Endothelial cell of umbilical vein (primary cell): ENCODE data around the gene GBX2. TPM values are rescaled to one million over a fixed set of nuclear protein-coding genes. Genes with fewer than 3 reads are reported as not detected.

Experiments
- BruUV-seq: library from RNA; stranded (reverse); fragments of 400-500 nt; replicated peaks from 2 replicates; lab custom pipeline; 2021; lab: Mats Ljungman, UMichigan
- CTCF ChIA-PET: fragments of 300-600, 350-600 bp; sonication (Branson Sonifier 250); formaldehyde crosslinking; loops from one replicate; lab custom pipeline; 2021; ENCODE audit warnings: antibody characterized with exemption, inconsistent platforms; lab: Charles Lee
- POLR2A ChIA-PET: fragments of 300-600, 350-600 bp; sonication (Branson Sonifier 250); formaldehyde crosslinking; loops from one replicate; lab custom pipeline; 2021; ENCODE audit warnings: antibody characterized with exemption, inconsistent platforms; lab: Charles Lee
- DNase-seq: peaks from one replicate; pipeline ENCODE4 v3.0.0-alpha.2; 2011; ENCODE audit warnings: low read depth, low spot score
- FAIRE-seq: peaks from 2 replicates; lab custom pipeline; 2011; peaks lifted over from hg19 to GRCh38; lab: Jason Lieb, UNC
- H2AFZ ChIP-seq: 2 replicates; pipeline ENCODE4 v1.6.0; 2012; ENCODE audit warnings: low read depth, low read length, control low read depth, inconsistent platforms
- H3K27ac ChIP-seq: 2 replicates; pipeline ENCODE4 v1.5.1; 2011; ENCODE audit warnings: low read depth, mild to moderate bottlenecking, control low read depth, low read length, moderate library complexity; ENCODE audit not compliant: insufficient read depth
- H3K27me3 ChIP-seq, 2 experiments: 2 replicates each; pipeline versions ENCODE4 v1.6.0 to v1.6.1; 2011; ENCODE audit warnings: low read length in 2 of 2, mixed read lengths in 1 of 2; ENCODE audit not compliant: control insufficient read depth in 2 of 2, insufficient read depth in 2 of 2
- H3K36me3 ChIP-seq, 2 experiments: 2 replicates in 1 of 2; 3 replicates in 1 of 2; pipeline ENCODE4 v1.5.1; 2011; ENCODE audit warnings: low read length in 2 of 2, mild to moderate bottlenecking in 1 of 2, moderate library complexity in 1 of 2; ENCODE audit not compliant: control insufficient read depth in 2 of 2, insufficient read depth in 2 of 2; ENCODE audit errors: extremely low read depth in 1 of 2
- H3K4me1 ChIP-seq: 3 replicates; pipeline ENCODE4 v1.5.1; 2011; ENCODE audit warnings: mild to moderate bottlenecking, low read length; ENCODE audit not compliant: control insufficient read depth, insufficient read depth; ENCODE audit errors: extremely low read depth
- H3K4me2 ChIP-seq: 2 replicates; pipeline ENCODE4 v1.6.1; 2011; ENCODE audit warnings: low read length, control low read depth, mixed read lengths; ENCODE audit not compliant: insufficient read depth
- H3K4me3 ChIP-seq, 3 experiments: fragments of 200-600 bp in 1 of 3; sonication (generic), shearing (Covaris generic) in 1 of 3; replicated peaks in 1 of 3; 2 replicates each; pipeline ENCODE4 v1.5.1; 2011 to 2016; ENCODE audit warnings: control low read depth in 3 of 3, low read length in 3 of 3, mild to moderate bottlenecking in 2 of 3, inconsistent platforms in 1 of 3, low read depth in 1 of 3, moderate library complexity in 1 of 3; ENCODE audit not compliant: insufficient read depth in 1 of 3
- H3K79me2 ChIP-seq: 2 replicates; pipeline ENCODE4 v1.6.0; 2012; ENCODE audit warnings: low read length, inconsistent platforms; ENCODE audit not compliant: control insufficient read depth, insufficient read depth
- H3K9ac ChIP-seq: replicated peaks from 2 replicates; pipeline ENCODE3; 2011; ENCODE audit warnings: low read length, control low read depth; ENCODE audit not compliant: insufficient read depth; ENCODE audit errors: extremely low read depth
- H3K9me1 ChIP-seq: replicated peaks from 3 replicates; pipeline ENCODE4 v1.6.0; 2011; ENCODE audit warnings: mild to moderate bottlenecking, low read length; ENCODE audit not compliant: control insufficient read depth, insufficient read depth; ENCODE audit errors: extremely low read depth
- H3K9me3 ChIP-seq: replicated peaks from 2 replicates; pipeline ENCODE4 v1.5.1; 2012; ENCODE audit warnings: low read length, inconsistent platforms; ENCODE audit not compliant: control insufficient read depth, insufficient read depth
- H4K20me1 ChIP-seq: replicated peaks from 2 replicates; pipeline ENCODE3; 2011; ENCODE audit warnings: mild to moderate bottlenecking, low read length; ENCODE audit not compliant: control insufficient read depth, insufficient read depth; ENCODE audit errors: extremely low read depth
- EZH2 ChIP-seq: IDR thresholded peaks from 2 replicates; pipeline ENCODE4 v1.6.1; 2012; ENCODE audit warnings: borderline replicate concordance, low read depth, mild to moderate bottlenecking, moderate library complexity, low read length, inconsistent platforms; ENCODE audit not compliant: severe bottlenecking
- GATA2 ChIP-seq: IDR thresholded peaks from 2 replicates; pipeline ENCODE4 v1.7.0; 2011; ENCODE audit warnings: low read depth, mild to moderate bottlenecking, moderate library complexity, mixed read lengths, low read length; ENCODE audit not compliant: insufficient read length, insufficient read depth
- MYC ChIP-seq: IDR thresholded peaks from one replicate; pipeline ENCODE4 v1.6.1; 2011; ENCODE audit warnings: mild to moderate bottlenecking, low read depth, low read length
- POLR2A ChIP-seq: IDR thresholded peaks from 2 replicates; pipeline ENCODE4 v1.6.1; 2012; ENCODE audit warnings: low read depth, mild to moderate bottlenecking, control low read depth, low read length
- POLR2AphosphoS5 ChIP-seq: IDR thresholded peaks from 2 replicates; pipeline ENCODE4 v1.6.1; 2012; ENCODE audit warnings: low read depth, mild to moderate bottlenecking, control low read depth, low read length, moderate library complexity; ENCODE audit not compliant: insufficient read depth
- dilution Hi-C: fragments of 300-500 bp; cut with MboI; formaldehyde crosslinking; loops from one replicate; pipeline ENCODE4 v1.15.0; 2019; ENCODE audit warnings: low sequenced_read_pairs; ENCODE audit not compliant: extremely low pct_ligation_motif_present
- intact Hi-C: fragments of 100-400 bp; cut with micrococcal nuclease; formaldehyde crosslinking; loops from one replicate; pipeline ENCODE4 v1.10.0; 2022
- polyA plus RNA-seq, 4 experiments: library from polyadenylated mRNA; depleted of rRNA in 3 of 4; stranded (reverse) in 3 of 4; unstranded in 1 of 4; fragments of >200 nt; gene quantifications; 2 replicates each; pipeline versions ENCODE4 v1.2.1 to v1.2.3, GENCODE V29; 2011 to 2012; ENCODE audit warnings: missing spikeins in 1 of 4
- total RNA-seq: library from RNA; stranded (reverse); gene quantifications from 2 replicates; pipeline ENCODE4 v1.2.3, GENCODE V29; 2021
- TF ChIP-seq, protein P1 (sequence below): IDR thresholded peaks from 2 replicates; pipeline ENCODE4 v1.6.1; 2011; ENCODE audit not compliant: insufficient read depth, insufficient read length

Gene GBX2
- total and polyA plus RNA-seq, 2 donors (not counting 3 experiments of a cell fraction or from before 2014, with no cell fraction given) = 3.0 to 3.6 TPM

DNA sequence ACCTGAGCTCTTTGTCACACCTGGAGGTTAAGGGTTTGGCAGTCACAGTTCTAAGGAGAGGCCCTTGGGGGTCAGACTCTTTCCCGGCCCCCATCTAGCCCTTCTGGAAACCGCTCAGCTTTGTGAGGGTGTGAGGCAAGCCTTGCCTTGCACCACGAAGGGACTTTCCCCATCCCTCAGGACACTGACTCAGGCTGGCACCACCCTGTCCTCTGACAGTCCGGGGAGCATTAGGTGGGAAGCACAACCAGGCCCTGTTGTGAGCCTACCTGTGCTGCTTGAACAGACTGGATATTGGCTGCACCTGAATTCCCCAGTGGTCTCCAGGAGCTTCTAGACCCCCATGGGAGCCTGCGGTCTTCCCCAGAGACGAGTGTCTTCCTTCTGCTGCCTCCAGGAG is 47.0 kb upstream of the GBX2 start:
- Histone ChIP-seq H3K4me2 (no peak overlapping the region), H3K79me2 (no peaks in the 10 kb centered on the region), H3K4me1 (no peaks in the 10 kb centered on the region), H3K4me3 (no peak overlapping the region), H3K9ac (no peak overlapping the region), H3K27me3 (no peaks in the 10 kb centered on the region), H4K20me1 (no peaks in the 10 kb centered on the region), H3K27ac (no peak overlapping the region), H3K9me3 (no peaks in the 10 kb centered on the region), H3K9me1 (no peaks in the 10 kb centered on the region), H3K36me3 (no peaks in the 10 kb centered on the region), H2AFZ (no peak overlapping the region)
- no peak for FAIRE-seq
- intact Hi-C loops (no loop called here), dilution Hi-C loops (no loop called here)
- no peak for DNase-seq
- TF ChIP-seq MYC (no peak), POLR2A (no peak)
- TF ChIP-seq, protein P1, sequence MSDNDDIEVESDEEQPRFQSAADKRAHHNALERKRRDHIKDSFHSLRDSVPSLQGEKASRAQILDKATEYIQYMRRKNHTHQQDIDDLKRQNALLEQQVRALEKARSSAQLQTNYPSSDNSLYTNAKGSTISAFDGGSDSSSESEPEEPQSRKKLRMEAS = no peak
- ChIA-PET CTCF (no interaction called here), POLR2A (no interaction called here)
- BruUV-seq = no TSS peak

DNA sequence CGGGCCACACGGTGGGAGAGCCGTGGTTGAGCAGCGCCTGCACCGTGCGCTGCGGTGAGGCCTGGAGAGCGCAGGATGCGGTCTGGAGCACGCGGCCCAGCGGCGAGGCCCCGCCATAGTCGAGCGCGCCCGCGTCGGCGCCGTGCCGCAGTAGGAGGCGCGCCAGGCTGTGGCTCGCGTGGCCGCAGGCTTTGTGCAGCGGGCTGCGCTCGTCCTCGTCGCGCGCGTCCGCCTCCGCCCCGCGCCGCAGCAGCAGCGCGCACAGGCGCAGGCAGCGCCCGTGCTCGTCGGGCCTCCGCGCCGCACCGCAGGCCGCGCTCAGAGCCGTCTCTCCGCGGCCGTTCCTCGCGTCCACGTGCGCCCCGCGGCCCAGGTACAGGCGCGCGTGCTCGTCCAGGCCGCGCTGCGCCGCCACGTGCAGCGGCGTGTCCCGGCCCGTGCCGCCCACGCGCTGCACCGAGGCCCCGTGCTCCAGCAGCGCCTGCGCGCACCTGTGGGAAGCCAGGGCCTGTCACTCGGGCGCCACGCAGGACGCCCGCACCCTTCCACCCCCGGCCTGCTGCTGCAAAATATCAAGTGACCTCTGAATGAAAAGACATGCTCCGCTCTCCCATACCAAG is 46.3 kb upstream of the GBX2 start:
- peak overlapping the region; percentile 34 for H2AFZ ChIP-seq
- ChIA-PET CTCF (no interaction called here), POLR2A (no interaction called here)
- FAIRE-seq (no peak), DNase-seq (no peak)
- no peak for TF ChIP-seq POLR2AphosphoS5
- no peak for TF ChIP-seq MYC
- peak; percentile 23 for TF ChIP-seq EZH2
- TF ChIP-seq GATA2 = no peak
- no peaks in the 10 kb centered on the region for H3K36me3 ChIP-seq
- H3K79me2 ChIP-seq = no peaks in the 10 kb centered on the region
- H3K27me3 ChIP-seq = no peaks in the 10 kb centered on the region
- intact Hi-C loops (no loop called here), dilution Hi-C loops (no loop called here)
- no peaks in the 10 kb centered on the region for H3K9me3 ChIP-seq
- no peak overlapping the region for H3K9ac ChIP-seq
- BruUV-seq = no TSS peak
- no peak overlapping the region for H3K4me2 ChIP-seq
- no peak overlapping the region for H3K27ac ChIP-seq
- no peak overlapping the region for H3K4me3 ChIP-seq
- peaks cover 4% of the 10 kb centered on the region for H3K4me1 ChIP-seq
- no peaks in the 10 kb centered on the region for H4K20me1 ChIP-seq
- no peaks in the 10 kb centered on the region for H3K9me1 ChIP-seq
